HPDE6-E6E7 (cell line): ENCODE data around the gene TRIM74.
"Not testable (repeated sequence)": the region's sequence is repeated elsewhere in the genome, so short reads cannot be mapped to it uniquely, and the experiment has no call there.

Source experiments
- DNase-seq: peaks from one replicate; pipeline ENCODE4 v3.0.0; 2011; ENCODE audit warnings: missing footprints; ENCODE audit errors: extremely low spot score

The TRIM74 gene

DNA sequence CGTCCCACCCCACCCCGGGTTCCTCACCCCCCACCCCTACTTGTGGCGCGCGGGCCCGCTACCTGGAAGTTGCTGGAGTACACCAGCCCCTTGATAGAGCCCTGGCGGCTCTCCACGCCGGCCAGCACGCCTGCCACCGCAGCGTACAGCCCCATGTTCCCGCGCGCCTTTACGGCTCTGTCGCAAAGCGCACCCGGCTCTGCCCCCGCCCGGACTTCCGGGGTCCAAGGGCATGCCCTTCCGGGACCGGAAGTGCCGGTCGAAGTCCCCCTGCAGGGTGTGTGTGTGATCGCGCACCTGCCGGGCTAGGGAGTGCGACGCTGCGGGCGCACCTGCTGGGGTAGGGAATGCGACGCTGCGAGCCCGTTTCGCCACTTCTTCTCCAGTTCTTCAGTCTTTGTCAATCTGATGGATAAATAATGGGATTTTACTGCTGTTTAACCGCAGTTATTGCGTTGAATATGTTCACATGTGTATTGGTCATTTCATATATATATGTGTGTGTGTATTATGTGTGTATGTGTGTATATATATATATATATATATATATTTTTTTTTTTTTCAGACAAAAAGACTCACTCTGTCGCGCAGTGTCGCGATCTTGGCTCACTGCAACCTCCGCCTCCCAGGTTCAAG is 14.6 kb downstream of the TRIM74 start:
- not testable (repeated sequence) for DNase-seq

DNA sequence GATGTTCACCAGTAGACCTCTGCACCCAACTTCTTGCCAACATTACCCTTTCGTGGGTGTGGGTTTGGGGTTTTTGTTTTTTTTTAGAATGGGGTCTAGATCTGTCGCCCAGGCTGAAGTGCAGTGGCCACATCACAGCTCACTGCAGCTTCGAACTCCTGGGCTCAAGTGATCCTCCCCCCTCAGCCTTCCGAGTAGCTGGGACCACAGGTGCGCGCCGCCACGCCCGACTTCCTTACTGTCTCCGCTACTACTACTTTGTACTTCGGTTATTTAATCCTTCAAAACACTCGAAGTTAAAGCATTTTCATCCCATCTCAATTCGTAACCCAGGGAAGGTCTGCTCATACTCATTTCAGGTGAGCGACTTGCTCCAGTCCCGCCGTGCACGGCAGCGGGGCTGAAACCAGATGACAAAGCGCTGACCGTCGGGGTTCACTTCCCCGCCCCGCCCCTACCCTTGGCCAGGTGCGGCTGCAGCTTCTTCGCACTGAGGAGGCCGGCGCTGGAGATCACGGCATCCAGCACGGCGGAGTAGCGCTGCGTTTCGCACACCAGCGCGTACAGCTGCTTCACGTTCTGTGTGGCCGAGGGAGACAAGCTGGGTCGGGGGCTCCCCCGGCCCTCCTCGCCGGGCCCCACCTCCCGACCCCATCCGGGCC is 15.2 kb downstream of the TRIM74 start:
- not testable (repeated sequence) for DNase-seq

GRCh38 chr7:72950432-72950831 is 18.8 kb downstream of the TRIM74 start:
- DNase-seq: not testable (repeated sequence)

DNA sequence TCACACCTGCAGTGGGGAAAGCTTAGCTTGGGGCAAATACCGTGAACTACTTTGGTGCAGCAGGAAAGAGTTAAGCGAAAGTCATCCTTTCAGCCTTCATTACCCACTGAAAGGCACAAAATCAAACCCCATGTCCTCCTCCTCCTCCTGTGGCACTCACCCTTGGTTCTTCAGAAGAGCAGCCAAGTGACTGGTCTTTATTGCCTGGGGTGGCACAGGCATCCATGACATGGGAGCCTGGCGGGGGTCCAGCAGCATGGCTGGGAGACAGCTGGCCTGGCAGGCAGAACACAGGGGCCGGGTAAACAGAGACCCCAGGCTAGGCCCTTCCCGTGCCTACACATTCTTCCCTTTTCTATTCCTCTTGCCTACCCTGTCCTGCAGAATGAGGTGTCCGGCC is 19.6 kb downstream of the TRIM74 start:
- not testable (repeated sequence) for DNase-seq

DNA sequence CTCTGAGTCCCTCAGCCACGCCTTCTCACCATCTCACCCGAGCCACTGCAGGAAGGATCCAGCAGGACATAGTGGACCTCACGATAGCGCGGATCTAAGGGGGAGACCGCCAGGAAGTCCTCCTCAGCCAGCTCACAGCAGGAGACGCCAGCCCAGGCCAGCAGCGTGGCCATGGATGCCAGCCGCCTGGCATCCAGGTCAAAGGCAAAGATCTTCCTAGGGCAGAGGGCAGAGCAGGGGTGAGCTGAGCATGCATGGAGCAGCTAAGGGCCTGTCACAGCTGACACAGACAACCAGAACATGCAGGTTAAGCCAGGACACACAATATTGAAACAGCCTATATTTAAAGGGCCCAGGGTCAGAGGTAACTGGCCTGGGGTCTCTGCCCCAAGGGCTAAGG is 20.0 kb downstream of the TRIM74 start:
- not testable (repeated sequence) for DNase-seq

GRCh38 chr7:72948714-72949113 is 20.6 kb downstream of the TRIM74 start:
- DNase-seq: not testable (repeated sequence)

- DNase-seq: not testable (repeated sequence)
These were observed 23.0 kb downstream of the TRIM74 start for GRCh38 chr7:72946130-72946745.

DNA sequence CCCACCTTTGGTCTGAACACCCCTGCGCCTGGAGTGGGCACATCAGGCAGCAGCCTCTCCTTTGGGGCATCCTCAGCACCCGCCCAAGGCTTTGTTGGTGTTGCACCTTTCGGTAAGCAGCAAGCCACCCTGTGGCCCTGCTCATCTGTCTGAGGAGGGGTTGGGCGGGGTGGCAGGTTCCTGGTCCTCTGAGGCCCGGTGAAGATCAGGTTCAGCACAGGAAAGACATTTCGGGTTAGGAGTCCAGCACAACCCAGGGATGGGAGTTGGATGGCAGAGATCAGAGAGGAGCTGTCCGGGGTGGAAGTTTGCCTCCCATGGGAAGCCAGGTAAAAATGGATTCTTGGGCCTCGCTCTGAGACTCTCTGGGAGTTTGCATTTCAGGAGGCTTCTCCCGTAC is 23.7 kb downstream of the TRIM74 start:
- not testable (repeated sequence) for DNase-seq

DNA sequence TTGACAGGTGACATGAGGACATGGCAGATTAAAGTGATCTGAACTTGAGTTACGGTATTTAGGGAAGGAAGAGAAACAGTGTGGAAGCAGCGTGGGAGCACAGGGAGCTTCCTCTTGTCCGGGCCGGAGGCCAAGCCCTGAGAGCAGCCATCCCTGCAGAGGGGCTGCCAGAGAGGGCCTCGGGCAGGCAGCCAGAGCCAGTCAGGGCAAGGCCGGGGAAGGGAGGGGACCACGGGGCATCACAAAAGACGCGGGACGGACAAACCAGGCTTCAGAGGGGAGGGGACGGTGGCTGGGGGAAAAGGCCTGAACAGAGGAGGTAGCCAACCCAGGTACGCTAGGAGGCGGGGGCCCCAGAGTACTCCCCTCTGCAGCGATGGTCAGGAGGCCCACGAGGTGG is 24.3 kb downstream of the TRIM74 start:
- DNase-seq: not testable (repeated sequence)

- DNase-seq: not testable (repeated sequence)
These were observed 26.3 kb downstream of the TRIM74 start for GRCh38 chr7:72942956-72943355.

DNA sequence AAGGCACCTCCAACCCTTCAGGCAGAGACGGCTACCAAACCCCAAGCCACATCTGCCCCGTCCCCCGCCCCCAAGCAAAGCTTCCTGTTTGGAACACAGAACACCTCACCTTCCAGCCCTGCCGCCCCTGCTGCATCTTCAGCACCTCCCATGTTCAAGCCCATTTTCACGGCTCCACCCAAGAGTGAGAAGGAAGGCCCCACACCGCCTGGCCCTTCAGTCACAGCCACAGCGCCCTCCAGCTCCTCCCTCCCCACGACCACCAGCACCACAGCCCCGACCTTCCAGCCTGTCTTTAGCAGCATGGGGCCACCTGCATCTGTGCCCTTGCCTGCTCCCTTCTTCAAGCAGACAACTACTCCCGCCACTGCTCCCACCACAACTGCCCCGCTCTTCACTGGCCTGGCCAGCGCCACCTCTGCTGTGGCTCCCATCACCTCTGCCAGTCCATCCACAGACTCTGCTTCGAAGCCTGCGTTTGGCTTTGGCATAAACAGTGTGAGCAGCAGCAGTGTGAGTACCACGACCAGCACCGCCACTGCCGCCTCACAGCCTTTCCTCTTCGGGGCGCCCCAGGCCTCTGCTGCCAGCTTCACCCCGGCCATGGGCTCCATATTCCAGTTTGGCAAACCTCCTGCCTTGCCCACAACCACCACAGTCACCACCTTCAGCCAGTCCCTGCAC is 27.1 kb downstream of the TRIM74 start:
- DNase-seq: not testable (repeated sequence)

DNA sequence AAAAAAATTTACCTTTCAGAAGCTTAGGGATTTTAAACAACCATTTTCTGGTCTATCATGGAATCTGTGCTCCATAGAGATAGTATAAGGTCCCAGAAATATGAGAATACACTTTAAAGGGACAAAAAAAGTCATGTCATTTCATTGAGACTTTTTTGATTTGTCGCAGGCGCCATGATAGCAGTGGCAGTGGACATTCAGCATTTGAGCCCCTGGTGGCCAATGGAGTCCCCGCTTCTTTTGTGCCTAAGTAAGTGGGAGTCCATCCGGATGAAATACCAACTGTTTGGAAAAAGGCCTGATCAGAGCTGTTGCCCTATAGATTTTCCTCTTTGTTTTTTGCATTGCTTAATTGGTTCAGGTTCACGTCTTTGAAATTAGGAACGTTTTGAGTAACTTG is 41.0 kb downstream of the TRIM74 start:
- DNase-seq: not testable (repeated sequence)

DNA sequence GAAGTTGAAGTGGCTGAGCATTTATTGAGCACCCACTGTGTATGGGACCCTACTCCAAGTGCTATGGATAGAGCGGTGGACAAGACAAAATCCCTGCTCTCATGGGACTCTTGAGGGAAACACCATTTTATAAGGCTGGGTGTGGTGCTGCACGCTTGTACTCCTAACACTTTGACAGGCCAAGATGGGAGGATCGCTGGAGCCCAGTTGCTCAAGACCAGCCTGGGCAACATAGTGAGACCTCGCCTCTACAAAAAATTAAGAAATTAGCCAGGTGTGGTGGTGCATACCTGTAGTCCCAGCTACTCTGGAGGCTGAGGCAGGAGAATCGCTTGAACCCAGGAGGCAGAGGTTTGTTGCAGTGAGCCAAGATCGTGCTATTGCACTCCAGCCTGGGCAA is 41.5 kb downstream of the TRIM74 start:
- DNase-seq: not testable (repeated sequence)

GRCh38 chr7:72925546-72926120 is 43.6 kb downstream of the TRIM74 start:
- no peak for DNase-seq

DNA sequence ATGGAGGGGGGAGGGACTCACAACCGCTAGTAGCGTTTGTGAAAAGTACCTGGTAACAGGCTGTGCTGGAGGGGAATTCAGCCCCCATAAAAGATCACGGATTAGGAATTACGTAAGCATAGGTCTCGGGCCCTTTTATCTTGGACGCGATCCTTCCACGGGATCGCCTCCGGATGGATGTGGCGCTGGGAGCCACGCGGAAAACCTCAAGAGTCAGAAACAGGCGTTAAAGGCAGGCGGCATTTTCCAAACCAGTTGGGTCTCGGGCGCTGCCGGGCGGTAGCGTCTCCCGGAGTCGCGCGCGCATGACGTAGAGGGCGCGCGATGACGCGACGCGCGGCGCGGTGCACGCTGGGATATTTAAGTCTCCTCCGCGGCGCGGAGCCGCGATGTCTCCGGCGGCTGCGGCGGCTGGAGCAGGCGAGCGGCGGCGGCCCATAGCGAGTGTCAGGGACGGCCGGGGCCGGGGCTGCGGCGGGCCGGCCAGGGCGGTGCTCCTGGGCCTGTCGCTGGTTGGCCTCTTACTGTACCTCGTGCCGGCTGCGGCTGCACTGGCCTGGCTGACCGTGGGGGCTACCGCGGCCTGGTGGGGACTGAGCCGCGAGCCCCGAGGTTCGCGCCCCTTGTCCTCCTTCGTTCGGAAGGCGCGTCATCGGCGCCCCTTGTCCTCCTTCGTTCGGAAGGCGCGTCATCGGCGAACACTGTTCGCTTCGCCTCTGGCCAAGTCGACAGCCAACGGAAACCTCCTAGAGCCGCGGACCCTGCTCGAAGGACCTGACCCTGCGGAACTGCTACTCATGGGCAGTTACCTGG is 44.3 kb downstream of the TRIM74 start, which contains the start of gene POM121:
TSS of gene POM121 (plus strand) at position 363 of the 813 bp plus-strand sequence. CDS start at position 390, 27 bp downstream.
- DNase-seq: peak; percentile 75

GRCh38 chr7:72924386-72924732 is 44.9 kb downstream of the TRIM74 start:
- DNase-seq: no peak

- DNase-seq: no peak
These were observed 50.0 kb downstream of the TRIM74 start for GRCh38 chr7:72919256-72919775.

DNA sequence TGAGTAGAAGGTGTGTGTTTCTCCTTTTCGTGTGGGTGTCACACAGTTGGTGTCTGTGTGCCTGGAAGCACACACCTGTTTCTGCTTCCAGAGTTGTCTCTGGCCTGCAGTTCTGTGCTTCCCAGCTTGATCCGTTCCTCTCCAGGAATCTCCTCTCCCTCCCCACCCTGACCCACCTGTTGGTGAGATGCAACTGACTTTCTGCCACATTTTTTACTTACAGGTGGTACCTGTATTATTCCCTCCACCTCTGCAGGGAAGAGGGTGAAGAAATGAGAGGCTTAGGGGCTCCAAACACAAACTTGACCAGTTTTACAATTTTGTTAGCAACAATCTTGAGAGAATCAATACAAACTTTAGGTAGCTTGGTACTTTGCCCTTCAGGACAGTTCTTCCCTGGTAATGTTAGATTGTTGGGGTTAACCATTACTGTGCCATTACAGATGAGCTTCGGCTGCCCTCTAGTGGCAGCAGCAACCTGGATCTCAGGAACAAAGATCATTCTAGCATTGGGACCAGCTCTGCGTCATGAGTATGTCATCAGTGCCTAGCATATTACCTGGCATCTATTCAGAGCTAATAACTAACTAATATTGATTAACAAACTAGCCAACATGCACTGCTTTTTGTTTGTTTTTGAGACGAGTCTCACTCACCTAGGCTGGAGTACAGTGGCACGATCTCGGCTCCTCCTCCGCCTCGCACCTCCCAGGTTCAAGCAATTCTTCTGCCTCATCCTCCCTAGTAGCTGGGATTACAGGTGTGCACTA is 54.3 kb downstream of the TRIM74 start:
- DNase-seq: peak; percentile 48

GRCh38 chr7:72913750-72914149 is 55.5 kb downstream of the TRIM74 start:
- DNase-seq: not testable (repeated sequence)

DNA sequence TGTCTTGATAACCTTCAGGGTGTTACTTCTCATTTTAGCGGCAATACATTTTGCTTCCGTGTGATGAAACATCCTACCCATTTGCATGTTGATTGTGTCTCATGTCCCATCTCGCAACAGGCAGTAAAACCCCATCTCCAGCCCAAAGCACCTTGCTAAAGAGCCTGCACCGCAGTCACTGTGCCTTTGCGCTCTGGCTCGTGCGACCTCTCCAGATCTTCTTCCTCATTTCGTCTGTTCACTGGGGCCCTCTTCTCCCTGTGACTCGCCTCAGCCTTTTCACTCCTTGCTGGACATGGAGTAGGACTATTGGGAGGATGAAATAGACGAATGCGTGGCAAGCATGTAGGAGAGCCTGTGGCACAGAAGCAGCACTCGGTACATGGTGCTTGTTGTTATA is 57.9 kb downstream of the TRIM74 start:
- not testable (repeated sequence) for DNase-seq
